DOHH2 (cell line): ENCODE results near the gene GABRB2.

ENCODE experiments used
- H3F3A ChIP-seq: fragments of 200-600 bp; sonication (generic), shearing (Covaris generic); 2 replicates; pipeline ENCODE4 v1.6.0; 2016; ENCODE audit warnings: antibody characterized with exemption, mild to moderate bottlenecking; ENCODE audit not compliant: control insufficient read depth, insufficient read depth
- H3K27ac ChIP-seq: fragments of 200-600 bp; sonication (generic); 2 replicates; pipeline ENCODE4 v1.5.1; 2014; ENCODE audit warnings: low read depth, mild to moderate bottlenecking, low read length, moderate library complexity
- H3K27me3 ChIP-seq: fragments of 200-600 bp; sonication (generic); 2 replicates; pipeline ENCODE4 v1.6.1; 2014; ENCODE audit warnings: mild to moderate bottlenecking, low read length, mixed read lengths; ENCODE audit not compliant: control insufficient read depth
- H3K36me3 ChIP-seq: fragments of 200-600 bp; sonication (generic); 2 replicates; pipeline ENCODE4 v1.6.1; 2014; ENCODE audit warnings: mild to moderate bottlenecking, low read length, moderate library complexity, mixed read lengths; ENCODE audit not compliant: control insufficient read depth
- H3K4me1 ChIP-seq: fragments of 200-600 bp; sonication (generic); 2 replicates; pipeline ENCODE4 v1.6.1; 2014; ENCODE audit warnings: mild to moderate bottlenecking, low read length, mixed read lengths; ENCODE audit not compliant: control insufficient read depth
- H3K4me2 ChIP-seq: fragments of 200-600 bp; sonication (generic); 2 replicates; pipeline ENCODE4 v1.6.0; 2014; ENCODE audit warnings: mild to moderate bottlenecking, low read length, moderate library complexity
- H3K4me3 ChIP-seq: fragments of 200-600 bp; sonication (generic); 2 replicates; pipeline ENCODE4 v1.5.1; 2014; ENCODE audit warnings: mild to moderate bottlenecking, low read length, mixed read lengths
- H3K79me2 ChIP-seq: fragments of 200-600 bp; sonication (generic); 2 replicates; pipeline ENCODE4 v1.6.1; 2014; ENCODE audit warnings: mild to moderate bottlenecking, low read length, mixed read lengths; ENCODE audit not compliant: control insufficient read depth
- H3K9me2 ChIP-seq: fragments of 200-600 bp; sonication (generic); replicated peaks from 2 replicates; pipeline ENCODE4 v1.6.1; 2014; ENCODE audit warnings: mild to moderate bottlenecking, low read length, mixed read lengths; ENCODE audit not compliant: control insufficient read depth
- H3K9me3 ChIP-seq: fragments of 200-600 bp; sonication (generic); 2 replicates; pipeline ENCODE4 v1.6.1; 2014; ENCODE audit warnings: antibody characterized with exemption, low read length, mixed read lengths; ENCODE audit not compliant: control insufficient read depth, insufficient read depth
- H4K20me1 ChIP-seq: fragments of 200-600 bp; sonication (generic); 2 replicates; pipeline ENCODE4 v1.6.0; 2014; ENCODE audit warnings: low read depth, mild to moderate bottlenecking, antibody characterized with exemption, low read length, moderate library complexity; ENCODE audit not compliant: control insufficient read depth, insufficient read depth
- EZH2phosphoT487 ChIP-seq: fragments of 200-600 bp; sonication (generic); IDR thresholded peaks from 2 replicates; pipeline ENCODE4 v1.6.1; 2017; ENCODE audit warnings: borderline replicate concordance, mild to moderate bottlenecking, antibody characterized with exemption, low read length, moderate library complexity, mixed read lengths
- TF ChIP-seq, protein P1 (sequence below): fragments of 200-600 bp; sonication (generic); IDR thresholded peaks from one replicate; pipeline ENCODE4 v1.5.1; 2014; ENCODE audit warnings: antibody characterized with exemption, mild to moderate bottlenecking, low read depth, low read length; ENCODE audit not compliant: poor library complexity, severe bottlenecking

The GABRB2 gene

DNA sequence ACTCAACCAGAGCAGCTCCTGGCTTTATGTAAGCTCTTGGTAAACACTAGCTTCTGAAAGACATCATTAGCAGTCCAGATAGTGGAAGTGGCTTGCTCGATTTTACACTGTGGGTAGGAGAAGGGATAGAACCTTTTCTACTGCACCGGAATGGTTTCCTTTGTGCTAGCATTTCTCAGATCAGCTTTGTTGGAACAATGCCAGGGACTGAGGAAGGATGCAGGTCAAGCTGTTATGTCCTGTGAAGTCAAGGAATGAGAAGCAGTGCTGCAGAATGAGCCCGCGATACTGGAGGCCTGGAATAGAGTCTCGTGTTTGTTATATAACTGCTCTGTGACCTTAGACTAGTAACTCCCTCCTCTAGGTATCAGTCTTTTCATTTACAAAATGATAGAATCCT lies 233.6 kb downstream of the GABRB2 start:
- Histone ChIP-seq H3K79me2 (no peaks in the 10 kb centered on the region), H3K4me1 (no peaks in the 10 kb centered on the region), H3K4me3 (no peak overlapping the region), H3K9me2 (no peaks in the 10 kb centered on the region), H3K36me3 (no peaks in the 10 kb centered on the region), H3K9me3 (no peaks in the 10 kb centered on the region), H3K27ac (no peak overlapping the region), H3F3A (no peaks in the 10 kb centered on the region), H4K20me1 (no peaks in the 10 kb centered on the region), H3K4me2 (no peak overlapping the region), H3K27me3 (no peaks in the 10 kb centered on the region)
- TF ChIP-seq EZH2phosphoT487 = no peak
- TF ChIP-seq, protein P1, sequence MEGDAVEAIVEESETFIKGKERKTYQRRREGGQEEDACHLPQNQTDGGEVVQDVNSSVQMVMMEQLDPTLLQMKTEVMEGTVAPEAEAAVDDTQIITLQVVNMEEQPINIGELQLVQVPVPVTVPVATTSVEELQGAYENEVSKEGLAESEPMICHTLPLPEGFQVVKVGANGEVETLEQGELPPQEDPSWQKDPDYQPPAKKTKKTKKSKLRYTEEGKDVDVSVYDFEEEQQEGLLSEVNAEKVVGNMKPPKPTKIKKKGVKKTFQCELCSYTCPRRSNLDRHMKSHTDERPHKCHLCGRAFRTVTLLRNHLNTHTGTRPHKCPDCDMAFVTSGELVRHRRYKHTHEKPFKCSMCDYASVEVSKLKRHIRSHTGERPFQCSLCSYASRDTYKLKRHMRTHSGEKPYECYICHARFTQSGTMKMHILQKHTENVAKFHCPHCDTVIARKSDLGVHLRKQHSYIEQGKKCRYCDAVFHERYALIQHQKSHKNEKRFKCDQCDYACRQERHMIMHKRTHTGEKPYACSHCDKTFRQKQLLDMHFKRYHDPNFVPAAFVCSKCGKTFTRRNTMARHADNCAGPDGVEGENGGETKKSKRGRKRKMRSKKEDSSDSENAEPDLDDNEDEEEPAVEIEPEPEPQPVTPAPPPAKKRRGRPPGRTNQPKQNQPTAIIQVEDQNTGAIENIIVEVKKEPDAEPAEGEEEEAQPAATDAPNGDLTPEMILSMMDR = no peak

GRCh38 chr5:161311965-161312364 lies 234.6 kb downstream of the GABRB2 start:
- Histone ChIP-seq H3K4me1 (no peaks in the 10 kb centered on the region), H4K20me1 (no peaks in the 10 kb centered on the region), H3K4me2 (no peak overlapping the region), H3K27me3 (no peaks in the 10 kb centered on the region), H3K9me2 (no peaks in the 10 kb centered on the region), H3F3A (no peaks in the 10 kb centered on the region), H3K27ac (no peak overlapping the region), H3K79me2 (no peaks in the 10 kb centered on the region), H3K4me3 (no peak overlapping the region), H3K36me3 (no peaks in the 10 kb centered on the region), H3K9me3 (no peaks in the 10 kb centered on the region)
- no peak for TF ChIP-seq EZH2phosphoT487
- TF ChIP-seq, protein P1 = no peak

- no peaks in the 10 kb centered on the region for H3K9me3 ChIP-seq
- H3K4me1 ChIP-seq = no peaks in the 10 kb centered on the region
- no peaks in the 10 kb centered on the region for H3K36me3 ChIP-seq
- no peak overlapping the region for H3K4me2 ChIP-seq
- H4K20me1 ChIP-seq = no peaks in the 10 kb centered on the region
- H3K79me2 ChIP-seq = no peaks in the 10 kb centered on the region
- H3K27ac ChIP-seq = no peak overlapping the region
- H3K27me3 ChIP-seq = no peaks in the 10 kb centered on the region
- no peak overlapping the region for H3K4me3 ChIP-seq
- no peaks in the 10 kb centered on the region for H3F3A ChIP-seq
- no peaks in the 10 kb centered on the region for H3K9me2 ChIP-seq
- TF ChIP-seq EZH2phosphoT487 = no peak
- TF ChIP-seq, protein P1 = no peak
These were observed 235.3 kb downstream of the GABRB2 start for GRCh38 chr5:161311146-161311708.
